NCI-H82 treated with DMSO at 0.1 percent for 48 hours (cell line): ENCODE measurements around the gene EGFL7.

Experiments
- DNase-seq: peaks from one replicate; lab custom pipeline; 2025; ENCODE audit not compliant: unreplicated experiment; lab: John Stamatoyannopoulos, UW

Gene EGFL7

GRCh38 chr9:136643596-136644342 lies 18.9 kb upstream of the EGFL7 start:
- no peak for DNase-seq

- DNase-seq = no peak
Observed at GRCh38 chr9:136644343-136644592, 18.4 kb upstream of the EGFL7 start.

GRCh38 chr9:136644593-136645351 lies 17.9 kb upstream of the EGFL7 start:
- DNase-seq = no peak

- no peak for DNase-seq
Observed at GRCh38 chr9:136645352-136645902, 17.3 kb upstream of the EGFL7 start.

GRCh38 chr9:136645903-136646754 lies 16.6 kb upstream of the EGFL7 start:
- DNase-seq = no peak

- no peak for DNase-seq
Observed at GRCh38 chr9:136646827-136647711, 15.6 kb upstream of the EGFL7 start.

GRCh38 chr9:136648751-136649150 lies 14.0 kb upstream of the EGFL7 start:
- no peak for DNase-seq

- no peak for DNase-seq
Observed at GRCh38 chr9:136650021-136650420, 12.7 kb upstream of the EGFL7 start.

GRCh38 chr9:136650648-136651047 lies 12.1 kb upstream of the EGFL7 start:
- no peak for DNase-seq

GRCh38 chr9:136651860-136652259 lies 10.9 kb upstream of the EGFL7 start:
- DNase-seq = no peak

- no peak for DNase-seq
Observed at GRCh38 chr9:136653323-136654079, 9.2 kb upstream of the EGFL7 start.

GRCh38 chr9:136654820-136655535 lies 7.7 kb upstream of the EGFL7 start:
- DNase-seq = no peak

GRCh38 chr9:136655536-136656182 lies 7.1 kb upstream of the EGFL7 start:
- DNase-seq = no peak

GRCh38 chr9:136656183-136656738 lies 6.5 kb upstream of the EGFL7 start:
- no peak for DNase-seq

GRCh38 chr9:136656795-136657611 lies 5.7 kb upstream of the EGFL7 start:
- DNase-seq = no peak

- no peak for DNase-seq
Observed at GRCh38 chr9:136657974-136658848, 4.5 kb upstream of the EGFL7 start.
